HG02571 (cell line): ENCODE data around the gene COL6A2.
"Not testable (repeated sequence)": the region's sequence is repeated elsewhere in the genome, so short reads cannot be mapped to it uniquely, and the experiment has no call there.

Experiments
- ATAC-seq: cut with Tn5 transposase; IDR thresholded peaks from one replicate; pipeline ENCODE4 v1.9.1; 2021; ENCODE audit warnings: mild to moderate bottlenecking, moderate library complexity; ENCODE audit not compliant: unreplicated experiment

COL6A2 gene

DNA sequence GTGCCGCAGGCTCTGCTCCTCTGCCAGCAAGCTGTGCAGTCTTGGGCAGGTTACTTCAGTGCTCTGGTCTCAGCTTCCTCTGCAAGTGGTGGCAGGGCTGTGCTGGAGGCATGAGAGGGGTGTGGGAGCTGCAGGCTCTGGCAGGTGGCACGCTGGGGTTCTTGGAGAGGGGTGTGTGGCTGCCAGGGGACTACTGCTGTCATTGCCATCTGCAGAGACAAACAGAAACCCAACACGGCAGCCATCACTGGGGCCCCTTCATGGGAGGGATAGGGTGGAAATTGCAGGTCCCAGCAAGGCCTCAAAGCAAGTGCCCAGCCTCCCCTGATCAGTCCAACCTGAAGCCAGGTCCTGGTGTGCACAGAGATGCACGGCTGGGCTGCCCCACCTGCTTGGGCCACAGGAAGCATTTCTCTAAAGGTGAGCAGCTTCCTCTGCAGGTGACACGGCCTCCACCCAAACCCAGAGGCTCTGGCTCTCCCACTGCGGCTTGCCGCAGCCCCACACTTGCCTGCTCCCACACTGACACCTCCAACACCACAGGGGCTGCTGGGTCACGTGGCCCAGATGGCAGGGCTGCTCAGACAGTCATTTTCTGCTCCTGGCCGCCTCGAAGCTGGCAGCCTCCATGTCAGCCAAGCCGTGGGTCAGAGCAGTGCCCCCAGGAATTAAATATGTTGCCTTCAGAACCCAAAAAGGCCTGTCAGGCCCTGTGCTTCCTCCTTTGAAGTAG lies 4.1 kb upstream of the COL6A2 start:
- no peak for ATAC-seq

- no peak for ATAC-seq
Measured at GRCh38 chr21:46094401-46095082, 3.4 kb upstream of the COL6A2 start.

GRCh38 chr21:46095083-46095719 lies 2.7 kb upstream of the COL6A2 start:
- no peak for ATAC-seq

DNA sequence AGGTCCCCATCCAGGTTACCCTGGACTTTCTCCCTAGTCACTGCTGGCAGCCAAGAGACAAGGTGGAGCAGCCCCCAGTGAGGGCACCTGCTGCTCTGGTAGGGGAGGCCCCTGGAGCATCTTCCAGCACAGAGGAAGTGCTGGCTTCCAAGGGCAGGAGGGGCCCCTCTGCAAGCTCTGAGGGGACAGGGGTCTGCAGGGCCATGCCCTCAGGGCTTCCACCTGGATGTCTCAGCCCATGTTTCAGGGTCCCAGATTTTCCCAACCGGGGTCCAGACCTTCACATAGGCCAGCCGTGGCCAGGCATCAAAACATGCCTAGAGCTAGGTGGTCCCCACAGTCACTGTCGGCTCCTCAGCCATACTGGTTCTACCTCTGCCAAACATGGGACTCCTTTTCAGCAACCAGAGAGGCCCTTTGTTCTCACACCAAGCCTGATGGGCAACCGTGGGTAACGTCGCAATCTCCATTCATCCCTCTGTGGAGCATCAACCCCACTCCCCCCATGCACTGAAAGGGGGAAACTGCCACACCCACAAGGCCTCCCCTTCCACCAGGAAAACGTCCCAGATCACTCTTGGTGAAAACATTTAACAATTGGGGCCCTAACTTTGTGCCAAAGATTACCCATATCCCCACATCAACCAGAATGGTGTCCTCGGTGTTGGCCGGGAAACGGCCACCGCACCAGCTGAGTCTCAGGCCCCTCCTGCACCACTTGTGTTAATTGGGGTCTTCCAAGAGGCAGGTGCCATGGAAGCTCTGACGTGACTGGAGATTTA lies 1.9 kb upstream of the COL6A2 start:
- no peak for ATAC-seq

DNA sequence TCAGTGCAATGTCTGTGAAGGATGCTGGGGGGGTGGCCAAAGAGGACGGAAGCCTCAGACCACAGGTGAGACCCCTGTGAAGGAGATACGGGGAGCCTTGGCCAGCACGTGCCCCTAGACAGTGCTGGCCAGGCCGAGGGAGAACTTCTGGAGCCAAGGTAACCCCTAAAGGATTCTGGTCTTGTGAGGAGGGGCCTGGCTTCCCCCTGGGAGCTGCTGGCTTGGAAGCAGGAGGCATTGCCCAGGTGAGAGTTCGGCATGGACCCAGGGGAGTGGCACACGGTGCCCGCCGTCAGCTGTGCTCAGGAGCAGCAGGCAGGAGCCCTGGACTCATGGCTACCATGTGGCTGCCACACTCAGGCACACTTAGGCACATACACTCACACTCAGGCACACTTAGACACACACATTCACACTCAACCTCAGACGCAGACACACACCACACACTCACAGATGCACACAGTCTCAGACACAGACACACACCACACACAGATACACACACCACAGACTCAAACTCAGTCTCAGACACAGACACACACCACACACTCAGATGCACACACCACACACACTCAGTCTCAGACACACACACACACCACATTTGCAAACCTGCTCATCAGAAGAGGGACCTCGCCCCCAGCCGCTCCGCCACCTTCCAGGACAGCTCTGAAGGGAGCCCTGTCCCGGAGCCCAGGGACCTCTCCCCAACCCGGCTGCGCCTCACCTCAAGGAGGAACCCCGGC lies 1.1 kb upstream of the COL6A2 start:
- ATAC-seq = no peak

DNA sequence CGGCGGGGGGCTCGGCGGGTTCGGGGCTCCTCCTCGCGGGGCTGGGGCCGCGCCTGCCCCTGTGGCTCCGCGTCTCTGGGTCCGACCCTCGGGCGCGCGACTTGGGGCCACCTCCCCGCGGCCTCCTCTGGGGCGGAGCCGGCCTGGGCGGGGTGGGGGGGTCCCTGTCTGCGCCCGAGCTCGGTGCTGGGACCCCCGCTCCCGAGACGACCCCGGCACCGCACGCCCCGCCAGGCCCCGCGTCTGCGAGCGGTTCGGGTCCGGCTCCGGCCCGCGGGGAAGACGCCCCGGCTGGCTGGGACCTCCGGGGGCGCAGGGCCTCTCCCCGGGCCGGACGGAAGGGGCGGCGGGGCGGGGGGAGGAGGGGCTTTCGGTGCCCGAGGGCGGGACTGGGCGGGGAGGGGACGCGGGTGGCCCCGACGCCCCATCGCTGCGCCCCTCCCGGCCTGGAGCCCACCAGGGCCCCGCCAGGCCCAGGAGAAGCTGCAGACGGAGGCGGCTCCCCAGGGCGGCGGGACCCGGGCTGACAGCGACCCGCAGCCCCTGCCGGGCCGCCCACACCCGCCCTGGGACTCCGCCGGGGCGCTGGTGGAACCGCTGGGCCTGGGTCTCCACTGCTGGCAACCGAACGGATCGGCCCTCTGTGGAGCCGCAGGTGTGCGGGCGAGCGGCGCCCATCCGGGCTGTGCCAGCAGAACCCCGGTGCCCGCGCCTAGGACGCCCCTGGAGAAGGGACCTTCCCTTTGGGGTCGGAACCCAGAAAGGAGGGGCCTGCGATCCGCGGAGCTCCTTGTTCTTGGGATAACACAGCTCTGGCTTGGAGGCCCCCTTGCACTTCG lies 610 bp downstream of the COL6A2 start:
- no peak for ATAC-seq

DNA sequence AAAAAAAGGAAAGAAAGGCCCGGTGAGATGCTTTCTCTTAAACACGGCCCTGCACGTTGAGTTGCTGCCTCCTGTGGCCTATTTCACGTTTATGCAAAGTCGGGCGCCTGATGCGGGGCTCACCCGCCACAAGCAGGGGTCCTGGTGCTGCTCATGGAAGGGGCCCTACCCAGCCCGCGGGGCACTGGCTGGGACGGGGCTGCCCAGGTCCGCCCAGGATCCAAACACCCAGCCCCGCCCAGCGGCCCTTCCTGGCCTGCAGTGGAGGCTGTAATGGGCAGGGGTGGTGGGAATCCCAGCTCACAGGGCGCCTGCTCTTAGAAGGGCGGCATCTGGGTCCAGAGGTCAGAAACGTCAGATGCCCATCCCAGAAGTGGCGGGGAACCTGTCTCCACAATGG lies 1.6 kb downstream of the COL6A2 start:
- no peak for ATAC-seq

GRCh38 chr21:46100020-46100419 lies 2.1 kb downstream of the COL6A2 start:
- no peak for ATAC-seq

- ATAC-seq = no peak
Measured at GRCh38 chr21:46100426-46100825, 2.5 kb downstream of the COL6A2 start.

DNA sequence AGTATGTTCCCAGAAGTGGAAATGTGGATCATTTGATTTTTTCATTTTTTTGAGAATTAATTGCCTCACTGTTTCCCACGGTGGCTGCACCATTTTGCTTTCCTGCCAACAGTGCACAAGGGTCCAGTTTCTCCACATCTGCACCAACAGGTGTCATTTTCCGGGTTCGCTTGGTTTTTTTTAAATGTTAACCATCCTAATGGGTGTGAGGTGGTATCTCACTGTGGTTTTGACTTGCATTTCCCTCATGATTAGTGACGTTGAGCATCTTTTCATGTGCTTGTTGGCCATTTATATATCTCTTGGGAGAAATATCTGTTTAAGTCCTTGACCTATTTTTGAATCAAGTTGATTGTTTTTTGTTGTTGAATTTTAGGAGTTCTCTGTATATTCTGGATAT lies 3.0 kb downstream of the COL6A2 start:
- ATAC-seq = no peak

- ATAC-seq = no peak
Measured at GRCh38 chr21:46104104-46104503, 6.2 kb downstream of the COL6A2 start.

DNA sequence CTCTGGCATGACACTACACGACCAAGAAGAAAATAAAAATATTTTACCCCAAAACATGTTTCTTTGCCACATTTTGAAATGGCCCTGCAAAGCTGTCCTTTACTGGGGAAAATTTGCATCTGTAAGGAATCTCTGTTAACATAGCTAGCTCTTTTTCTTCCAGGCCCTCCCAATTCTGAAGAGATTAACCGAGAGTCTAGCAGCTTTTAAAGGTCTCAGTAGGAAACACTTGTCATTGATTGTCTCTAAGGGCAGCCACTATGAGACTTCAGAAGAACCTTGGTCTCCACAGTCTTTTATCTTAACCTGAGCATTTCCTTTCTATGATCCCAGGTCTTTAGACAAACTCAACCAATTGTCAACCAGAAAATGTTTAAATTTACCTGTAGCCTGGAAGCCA lies 9.5 kb downstream of the COL6A2 start:
- not testable (repeated sequence) for ATAC-seq

GRCh38 chr21:46108827-46109312 lies 11.0 kb downstream of the COL6A2 start:
- ATAC-seq = no peak

GRCh38 chr21:46109313-46110221 lies 11.7 kb downstream of the COL6A2 start:
- ATAC-seq = no peak

DNA sequence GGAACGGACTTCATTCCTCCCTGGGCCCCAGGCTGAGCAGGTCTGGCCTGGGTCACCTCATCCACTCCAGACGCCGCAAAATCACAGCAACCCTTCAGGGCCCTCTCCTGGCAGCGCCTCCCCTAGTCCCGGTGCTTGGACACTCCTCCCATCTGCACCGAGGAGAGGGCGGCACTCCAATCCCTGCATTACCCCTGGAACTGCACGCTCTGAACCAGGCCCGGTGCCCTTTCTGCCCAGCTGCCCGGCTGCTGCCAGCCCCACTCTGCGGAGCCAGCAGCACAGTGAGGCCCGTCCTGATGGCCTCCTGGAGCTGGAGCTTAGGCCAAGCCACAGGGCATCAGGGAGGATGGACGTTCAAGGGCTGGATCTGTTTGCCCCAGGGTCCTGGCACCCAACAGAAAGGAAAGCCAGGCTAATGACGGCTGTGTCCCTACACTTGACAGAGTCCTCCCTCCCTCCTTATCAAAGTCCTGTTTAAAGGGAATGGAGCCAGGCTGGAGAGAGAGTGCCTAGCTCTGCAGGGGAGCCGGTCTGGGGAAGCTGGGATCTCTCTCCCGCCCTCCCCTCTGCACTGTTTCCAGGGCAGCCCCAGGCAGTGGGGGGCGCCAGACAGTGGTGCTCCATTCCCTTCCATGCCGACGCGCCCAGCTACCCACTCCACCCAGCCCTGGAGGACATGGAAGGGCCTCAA lies 12.7 kb downstream of the COL6A2 start:
- no peak for ATAC-seq

DNA sequence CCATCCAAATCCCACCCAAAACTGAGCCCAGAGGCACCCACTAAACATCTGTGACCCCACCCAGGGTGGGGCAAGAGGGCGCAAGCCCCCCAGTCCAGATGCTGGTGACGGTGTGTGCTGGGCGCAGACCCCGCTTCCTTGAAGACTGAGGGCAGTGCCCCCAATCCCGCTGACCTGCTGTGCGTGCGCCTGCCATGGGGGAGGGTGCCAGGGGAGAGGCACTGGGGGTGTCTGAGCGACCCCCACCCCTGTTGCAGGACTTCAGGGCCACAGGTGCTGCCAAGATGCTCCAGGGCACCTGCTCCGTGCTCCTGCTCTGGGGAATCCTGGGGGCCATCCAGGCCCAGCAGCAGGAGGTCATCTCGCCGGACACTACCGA lies 13.3 kb downstream of the COL6A2 start:
- ATAC-seq = no peak

DNA sequence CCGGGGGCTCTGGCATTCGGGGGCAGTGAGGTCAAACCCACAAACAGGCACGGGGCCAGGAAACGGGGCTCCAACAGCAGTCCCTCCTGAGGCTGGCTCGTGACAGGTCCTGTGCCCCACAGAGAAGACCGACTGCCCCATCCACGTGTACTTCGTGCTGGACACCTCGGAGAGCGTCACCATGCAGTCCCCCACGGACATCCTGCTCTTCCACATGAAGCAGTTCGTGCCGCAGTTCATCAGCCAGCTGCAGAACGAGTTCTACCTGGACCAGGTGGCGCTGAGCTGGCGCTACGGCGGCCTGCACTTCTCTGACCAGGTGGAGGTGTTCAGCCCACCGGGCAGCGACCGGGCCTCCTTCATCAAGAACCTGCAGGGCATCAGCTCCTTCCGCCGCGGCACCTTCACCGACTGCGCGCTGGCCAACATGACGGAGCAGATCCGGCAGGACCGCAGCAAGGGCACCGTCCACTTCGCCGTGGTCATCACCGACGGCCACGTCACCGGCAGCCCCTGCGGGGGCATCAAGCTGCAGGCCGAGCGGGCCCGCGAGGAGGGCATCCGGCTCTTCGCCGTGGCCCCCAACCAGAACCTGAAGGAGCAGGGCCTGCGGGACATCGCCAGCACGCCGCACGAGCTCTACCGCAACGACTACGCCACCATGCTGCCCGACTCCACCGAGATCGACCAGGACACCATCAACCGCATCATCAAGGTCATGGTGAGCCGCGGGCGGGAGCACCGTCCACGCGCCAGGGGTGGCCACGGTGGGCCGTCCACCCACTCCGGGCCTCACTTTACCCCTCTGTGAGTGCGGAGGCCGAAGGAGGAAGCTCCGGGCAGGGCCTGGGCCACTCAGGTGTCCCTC lies 14.2 kb downstream of the COL6A2 start:
- ATAC-seq = no peak
